ENCODE results near the gene TAB3.
"Not testable (repeated sequence)": the region's sequence is repeated elsewhere in the genome, so short reads cannot be mapped to it uniquely, and the experiment has no call there.

TAB3 gene

DNA sequence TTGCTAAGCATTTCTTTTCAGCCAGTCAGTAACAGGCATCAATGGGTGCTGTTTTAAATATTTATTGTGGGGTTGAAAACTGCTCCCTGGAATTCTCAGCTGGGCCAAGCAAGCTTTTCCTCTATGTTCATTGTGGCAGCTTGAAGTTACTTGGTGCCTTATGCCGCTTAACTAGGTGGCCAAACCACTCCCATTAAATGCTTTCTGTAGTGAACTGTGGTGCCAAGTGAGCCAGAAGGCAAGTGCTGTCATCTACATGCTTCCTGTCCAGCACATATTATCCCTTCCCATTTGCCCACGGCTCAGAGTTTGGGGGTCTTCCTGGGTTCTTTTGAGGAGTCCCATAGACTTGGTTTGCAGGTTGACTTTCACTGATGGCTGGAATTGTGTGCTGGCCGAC, 64.8 kb downstream of the TAB3 start:
- Histone ChIP-seq H3K4me3 (ENCODE audit: low read length) (no peak overlapping the region), H2AFZ (ENCODE audit: low read depth, low read length) (no peak overlapping the region), H3K9me3 (ENCODE audit: low read length) (no peaks in the 10 kb centered on the region), H3K27me3 (ENCODE audit: insufficient read depth, low read length) (no peaks in the 10 kb centered on the region), H3K36me3 (ENCODE audit: insufficient read depth, low read length) (no peaks in the 10 kb centered on the region), H3K4me1 (ENCODE audit: insufficient read depth, low read length) (no peaks in the 10 kb centered on the region)

DNA sequence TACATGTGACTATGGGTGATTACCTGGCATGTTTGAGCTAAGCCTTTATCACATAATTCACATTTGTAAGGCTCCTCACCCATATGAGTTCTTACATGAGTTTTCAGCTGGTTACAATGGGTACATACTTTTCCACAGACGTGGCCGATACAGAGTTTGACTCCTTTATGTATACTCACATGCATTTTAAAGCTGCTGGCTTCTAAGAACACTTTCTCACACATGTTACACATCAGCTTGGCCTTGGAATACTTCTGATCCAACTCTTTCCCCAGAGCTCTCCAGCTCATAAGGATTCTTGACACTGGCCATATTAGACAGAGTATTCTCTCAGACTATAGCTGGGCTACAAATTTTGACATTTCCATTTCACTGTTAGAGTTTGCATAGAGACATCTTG, 66.3 kb downstream of the TAB3 start:
- no peak overlapping the region for H3K4me3 ChIP-seq (ENCODE audit: low read length)
- H2AFZ ChIP-seq (ENCODE audit: low read depth, low read length), result no peak overlapping the region
- no peaks in the 10 kb centered on the region for H3K4me1 ChIP-seq (ENCODE audit: insufficient read depth, low read length)
- H3K27me3 ChIP-seq (ENCODE audit: insufficient read depth, low read length), result no peaks in the 10 kb centered on the region
- no peaks in the 10 kb centered on the region for H3K36me3 ChIP-seq (ENCODE audit: insufficient read depth, low read length)
- no peaks in the 10 kb centered on the region for H3K9me3 ChIP-seq (ENCODE audit: low read length)

DNA sequence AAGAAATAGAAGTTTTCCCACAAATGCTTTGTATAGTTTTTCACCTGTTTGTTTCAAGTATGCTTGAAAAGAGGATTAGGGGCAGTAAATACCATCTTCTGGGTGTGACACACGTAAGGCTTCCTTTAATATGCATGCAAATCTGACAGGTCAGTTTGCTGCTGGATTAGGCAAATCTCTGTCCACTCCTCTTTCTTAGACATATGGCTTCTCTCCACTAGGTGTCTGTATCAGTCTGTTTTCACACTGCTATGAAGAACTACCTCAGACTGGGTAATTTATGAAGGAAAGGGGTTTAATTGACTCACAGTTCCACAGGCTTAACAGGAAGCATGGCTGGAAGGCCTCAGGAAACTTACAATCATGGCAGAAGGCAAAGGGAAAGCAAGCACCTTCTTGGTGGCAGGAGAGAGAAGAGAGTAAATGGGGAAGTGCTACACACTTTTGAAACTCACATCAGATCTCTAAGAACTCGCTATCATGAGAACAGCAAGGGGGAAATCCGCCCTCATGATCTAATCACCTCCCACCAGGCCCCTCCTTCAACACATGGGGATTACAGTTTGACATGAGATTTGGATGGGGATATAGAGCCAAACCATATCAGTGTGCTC, 66.9 kb downstream of the TAB3 start:
- Histone ChIP-seq H3K4me1 (ENCODE audit: insufficient read depth, low read length) (no peaks in the 10 kb centered on the region), H3K36me3 (ENCODE audit: insufficient read depth, low read length) (no peaks in the 10 kb centered on the region), H3K9me3 (ENCODE audit: low read length) (no peaks in the 10 kb centered on the region)

DNA sequence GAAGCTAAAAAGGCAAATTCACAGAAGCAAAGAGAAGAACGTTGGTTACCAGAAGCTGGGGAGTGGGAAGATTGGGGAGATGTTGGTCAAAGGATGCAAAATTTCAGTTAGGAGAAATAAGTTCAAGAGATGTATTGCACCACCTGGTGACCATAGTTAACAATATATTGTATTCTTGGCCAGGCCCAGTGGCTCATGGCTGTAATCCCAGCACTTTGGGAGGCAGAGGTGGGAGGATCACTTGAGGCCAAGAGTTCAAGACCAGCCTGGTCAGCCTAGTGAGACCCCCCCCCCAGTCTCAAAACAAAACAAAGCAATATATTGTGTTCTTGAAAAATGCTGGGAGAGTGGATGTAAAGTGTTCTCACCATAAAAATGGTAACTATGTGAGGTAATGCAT, 67.9 kb downstream of the TAB3 start:
- Histone ChIP-seq H3K9me3 (ENCODE audit: low read length) (no peaks in the 10 kb centered on the region), H2AFZ (ENCODE audit: low read depth, low read length) (no peak overlapping the region)

More for the DNA sequence above, 66.9 kb downstream of the TAB3 start:
- H2AFZ ChIP-seq (ENCODE audit: low read depth, low read length), result no peak overlapping the region
- H3K4me3 ChIP-seq (ENCODE audit: low read length), result no peak overlapping the region
- no peaks in the 10 kb centered on the region for H3K27me3 ChIP-seq (ENCODE audit: insufficient read depth, low read length)

DNA sequence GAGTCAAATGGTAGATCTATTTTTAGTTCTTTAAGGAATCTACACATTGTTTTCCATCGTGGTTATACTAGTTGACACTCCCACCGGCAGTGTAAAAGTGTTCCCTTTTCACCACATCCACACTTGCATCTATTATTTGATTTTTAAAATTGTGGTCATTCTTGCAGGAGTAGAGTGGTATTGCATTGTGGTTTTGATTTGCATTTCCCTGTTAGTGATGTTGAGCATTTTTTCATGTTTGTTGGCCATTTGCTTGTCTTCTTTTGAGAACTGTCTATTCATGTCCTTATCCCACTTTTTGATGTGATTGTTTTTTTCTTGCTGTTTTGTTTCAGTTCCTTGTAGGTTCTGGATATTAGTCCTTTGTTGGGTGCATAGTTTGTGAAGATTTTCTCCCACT, 70.0 kb downstream of the TAB3 start:
- Histone ChIP-seq H3K4me1 (ENCODE audit: insufficient read depth, low read length) (no peaks in the 10 kb centered on the region), H3K9me3 (ENCODE audit: low read length) (no peaks in the 10 kb centered on the region), H2AFZ (ENCODE audit: low read depth, low read length) (no peak overlapping the region), H3K27me3 (ENCODE audit: insufficient read depth, low read length) (no peaks in the 10 kb centered on the region), H3K4me3 (ENCODE audit: low read length) (no peak overlapping the region), H3K36me3 (ENCODE audit: insufficient read depth, low read length) (no peaks in the 10 kb centered on the region)

More for the DNA sequence above, 67.9 kb downstream of the TAB3 start:
- Histone ChIP-seq H3K36me3 (ENCODE audit: insufficient read depth, low read length) (no peaks in the 10 kb centered on the region), H3K4me3 (ENCODE audit: low read length) (no peak overlapping the region), H3K27me3 (ENCODE audit: insufficient read depth, low read length) (no peaks in the 10 kb centered on the region), H3K4me1 (ENCODE audit: insufficient read depth, low read length) (no peaks in the 10 kb centered on the region)

DNA sequence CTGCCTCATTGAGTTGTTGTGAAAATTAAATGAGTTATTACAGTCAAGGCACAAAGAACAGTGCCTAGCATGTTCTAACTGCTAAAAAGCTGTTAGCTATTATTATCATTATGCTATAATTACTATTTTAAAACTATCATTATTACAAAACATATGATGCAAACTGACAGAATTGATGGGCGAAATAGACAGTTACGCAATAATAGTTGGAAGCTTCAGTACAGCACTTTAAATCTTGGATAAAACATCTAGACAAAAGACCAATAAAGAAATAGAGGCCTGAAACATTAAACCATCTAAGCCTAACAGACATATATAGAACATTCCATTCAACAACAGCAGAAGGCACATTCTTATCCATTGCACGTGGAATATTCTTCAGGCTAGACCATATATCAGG, 73.0 kb downstream of the TAB3 start:
- H3K36me3 ChIP-seq (ENCODE audit: insufficient read depth, low read length), result no peaks in the 10 kb centered on the region
- no peaks in the 10 kb centered on the region for H3K4me1 ChIP-seq (ENCODE audit: insufficient read depth, low read length)
- no peaks in the 10 kb centered on the region for H3K9me3 ChIP-seq (ENCODE audit: low read length)
- H3K4me3 ChIP-seq (ENCODE audit: low read length), result no peak overlapping the region
- no peak overlapping the region for H2AFZ ChIP-seq (ENCODE audit: low read depth, low read length)
- no peaks in the 10 kb centered on the region for H3K27me3 ChIP-seq (ENCODE audit: insufficient read depth, low read length)

DNA sequence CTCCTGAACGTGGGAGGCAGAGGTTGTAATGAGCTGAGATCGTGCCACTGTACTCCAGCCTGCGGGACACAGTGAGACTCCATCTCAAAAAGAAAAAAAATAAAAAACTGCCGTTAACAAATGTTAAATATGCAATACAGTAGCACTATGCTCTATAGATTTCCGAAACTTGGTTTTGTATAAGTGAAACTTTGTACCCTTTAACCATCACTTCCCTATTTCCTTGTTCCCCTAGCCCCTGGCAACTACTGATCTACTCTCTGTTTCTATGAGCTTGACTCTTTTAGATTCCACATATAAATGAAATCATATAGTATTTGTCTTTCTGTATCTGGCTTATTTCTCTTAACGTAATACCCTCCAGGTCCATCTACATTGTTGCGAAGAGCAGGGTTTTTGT, 74.1 kb downstream of the TAB3 start:
- H3K4me1 ChIP-seq (ENCODE audit: insufficient read depth, low read length), result no peaks in the 10 kb centered on the region
- no peaks in the 10 kb centered on the region for H3K27me3 ChIP-seq (ENCODE audit: insufficient read depth, low read length)
- H3K9me3 ChIP-seq (ENCODE audit: low read length), result no peaks in the 10 kb centered on the region
- no peak overlapping the region for H2AFZ ChIP-seq (ENCODE audit: low read depth, low read length)
- no peaks in the 10 kb centered on the region for H3K36me3 ChIP-seq (ENCODE audit: insufficient read depth, low read length)
- no peak overlapping the region for H3K4me3 ChIP-seq (ENCODE audit: low read length)

DNA sequence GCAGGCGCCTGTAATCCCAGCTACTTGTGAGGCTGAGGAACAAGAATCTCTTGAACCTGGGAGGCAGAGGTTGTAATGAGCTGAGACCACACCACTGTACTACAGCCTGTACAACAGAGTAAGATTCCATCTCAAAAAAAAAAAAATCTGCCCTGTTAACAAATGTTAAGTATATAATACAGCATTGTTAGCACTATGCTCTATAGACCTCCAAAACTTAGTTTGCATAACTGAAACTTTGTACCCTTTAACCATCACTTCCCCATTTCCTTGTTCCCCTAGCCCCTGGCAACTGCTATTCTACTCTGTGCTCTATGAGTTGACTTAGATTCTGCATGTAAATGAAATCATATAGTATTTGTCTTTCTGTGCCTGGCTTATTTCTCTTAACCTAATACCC, 76.7 kb downstream of the TAB3 start:
- H3K4me3 ChIP-seq (ENCODE audit: low read length), result no peak overlapping the region
- H2AFZ ChIP-seq (ENCODE audit: low read depth, low read length), result no peak overlapping the region
- no peaks in the 10 kb centered on the region for H3K27me3 ChIP-seq (ENCODE audit: insufficient read depth, low read length)
- no peaks in the 10 kb centered on the region for H3K36me3 ChIP-seq (ENCODE audit: insufficient read depth, low read length)
- H3K4me1 ChIP-seq (ENCODE audit: insufficient read depth, low read length), result no peaks in the 10 kb centered on the region
- H3K9me3 ChIP-seq (ENCODE audit: low read length), result no peaks in the 10 kb centered on the region

DNA sequence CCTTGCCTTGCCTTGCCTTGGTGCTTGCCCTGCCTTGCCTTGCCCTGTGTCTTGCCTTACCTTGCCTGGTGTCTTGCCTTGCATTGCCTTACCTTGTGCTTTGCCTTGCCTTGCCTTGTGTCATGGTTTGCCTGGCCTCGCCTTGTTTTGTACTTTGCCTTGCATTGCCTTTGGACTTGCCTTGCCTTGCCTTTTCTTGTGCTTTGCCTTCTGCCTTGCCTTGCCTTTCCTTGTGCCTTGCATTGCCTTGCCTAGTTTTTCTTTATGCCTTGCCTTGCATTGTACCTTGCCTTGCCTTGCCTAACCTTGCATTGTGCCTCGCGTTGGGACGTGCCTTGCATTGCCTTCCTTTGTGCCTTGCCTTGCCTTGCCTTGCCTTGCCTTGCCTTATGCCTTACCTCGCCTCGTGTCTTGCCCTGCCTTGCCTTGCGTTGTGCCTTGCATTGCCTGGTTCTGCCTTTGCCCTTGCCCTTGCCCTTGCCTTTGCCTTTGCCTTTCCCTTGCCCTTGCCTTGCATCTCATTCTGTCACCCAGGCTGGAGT, 82.8 kb downstream of the TAB3 start:
- no peaks in the 10 kb centered on the region for H3K4me1 ChIP-seq (ENCODE audit: insufficient read depth, low read length)
- H3K9me3 ChIP-seq (ENCODE audit: low read length), result no peaks in the 10 kb centered on the region
- no peaks in the 10 kb centered on the region for H3K36me3 ChIP-seq (ENCODE audit: insufficient read depth, low read length)
- H2AFZ ChIP-seq (ENCODE audit: low read depth, low read length), result no peak overlapping the region
- H3K4me3 ChIP-seq (ENCODE audit: low read length), result no peak overlapping the region
- H3K27me3 ChIP-seq (ENCODE audit: insufficient read depth, low read length), result no peaks in the 10 kb centered on the region

DNA sequence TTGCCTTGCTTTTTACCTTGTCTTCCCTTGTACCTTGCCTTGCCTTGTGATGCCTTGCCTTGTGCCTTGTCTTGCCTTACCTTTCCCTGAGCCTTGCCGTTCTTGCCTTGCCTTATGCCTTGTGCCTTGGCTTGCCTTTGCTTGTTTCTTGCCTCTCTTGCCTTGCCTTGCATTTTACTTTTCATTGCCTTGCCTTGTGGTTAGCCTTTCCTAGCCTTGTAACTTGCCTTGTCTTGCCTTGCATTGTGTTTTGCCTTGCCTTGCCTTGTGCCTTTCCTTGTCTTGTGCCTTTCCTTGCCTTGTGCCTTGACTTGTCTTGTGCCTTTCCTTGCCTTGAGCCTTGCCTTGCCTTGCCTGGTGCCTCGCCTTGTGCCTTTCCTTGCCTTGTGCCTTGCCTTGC, 84.6 kb downstream of the TAB3 start:
- Histone ChIP-seq H3K4me3 (ENCODE audit: low read length) (no peak overlapping the region), H3K4me1 (ENCODE audit: insufficient read depth, low read length) (no peaks in the 10 kb centered on the region), H2AFZ (ENCODE audit: low read depth, low read length) (no peak overlapping the region), H3K27me3 (ENCODE audit: insufficient read depth, low read length) (no peaks in the 10 kb centered on the region), H3K36me3 (ENCODE audit: insufficient read depth, low read length) (no peaks in the 10 kb centered on the region), H3K9me3 (ENCODE audit: low read length) (no peaks in the 10 kb centered on the region)

DNA sequence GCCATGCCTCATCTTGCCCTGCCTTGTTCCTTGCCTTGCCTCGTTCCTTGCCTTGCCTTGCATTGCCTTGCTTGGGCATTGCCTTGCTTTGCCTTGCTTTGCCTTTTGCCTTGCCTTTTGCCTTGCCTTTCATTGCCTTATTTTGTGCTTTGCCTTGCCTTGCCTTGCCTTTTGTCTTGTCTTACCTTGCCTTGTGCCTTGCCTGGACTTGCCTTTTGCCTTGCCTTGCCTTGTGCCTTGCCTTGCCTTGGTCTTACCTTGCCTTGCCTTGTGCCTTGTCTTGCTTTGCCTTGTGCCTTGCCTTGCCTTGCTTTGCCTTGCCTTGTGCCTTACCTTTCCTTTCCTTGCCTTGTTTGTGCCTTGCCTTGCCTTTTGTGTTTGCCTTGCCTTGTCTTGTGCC, 88.2 kb downstream of the TAB3 start:
- no peaks in the 10 kb centered on the region for H3K36me3 ChIP-seq (ENCODE audit: insufficient read depth, low read length)
- H2AFZ ChIP-seq (ENCODE audit: low read depth, low read length), result no peak overlapping the region

DNA sequence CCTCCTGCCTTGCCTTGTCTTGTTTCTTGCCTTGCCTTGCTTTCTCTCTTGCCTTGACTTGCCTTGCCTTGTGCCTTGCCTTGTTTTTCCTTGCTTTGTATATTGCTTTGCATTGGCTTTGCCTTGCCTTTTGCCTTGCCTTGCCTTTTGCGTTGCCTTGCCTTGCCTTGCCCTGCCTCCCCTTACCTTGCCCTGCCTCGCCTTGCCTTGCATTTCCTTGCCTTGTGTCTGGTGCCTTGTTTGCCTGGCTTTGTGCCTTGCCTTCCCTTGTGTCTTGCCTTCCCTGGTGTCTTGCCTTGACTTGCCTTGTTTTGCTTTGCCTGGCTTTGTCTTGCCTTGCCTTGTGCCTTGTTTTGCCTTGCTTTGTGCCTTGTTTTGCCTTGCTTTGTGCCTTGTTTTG, 89.7 kb downstream of the TAB3 start:
- Histone ChIP-seq H3K27me3 (ENCODE audit: insufficient read depth, low read length) (no peaks in the 10 kb centered on the region), H3K36me3 (ENCODE audit: insufficient read depth, low read length) (no peaks in the 10 kb centered on the region), H2AFZ (ENCODE audit: low read depth, low read length) (no peak overlapping the region), H3K9me3 (ENCODE audit: low read length) (no peaks in the 10 kb centered on the region), H3K4me3 (ENCODE audit: low read length) (no peak overlapping the region), H3K4me1 (ENCODE audit: insufficient read depth, low read length) (no peaks in the 10 kb centered on the region)

More for the DNA sequence above, 88.2 kb downstream of the TAB3 start:
- H3K27me3 ChIP-seq (ENCODE audit: insufficient read depth, low read length), result no peaks in the 10 kb centered on the region
- no peaks in the 10 kb centered on the region for H3K4me1 ChIP-seq (ENCODE audit: insufficient read depth, low read length)
- H3K9me3 ChIP-seq (ENCODE audit: low read length), result no peaks in the 10 kb centered on the region
- no peak overlapping the region for H3K4me3 ChIP-seq (ENCODE audit: low read length)

DNA sequence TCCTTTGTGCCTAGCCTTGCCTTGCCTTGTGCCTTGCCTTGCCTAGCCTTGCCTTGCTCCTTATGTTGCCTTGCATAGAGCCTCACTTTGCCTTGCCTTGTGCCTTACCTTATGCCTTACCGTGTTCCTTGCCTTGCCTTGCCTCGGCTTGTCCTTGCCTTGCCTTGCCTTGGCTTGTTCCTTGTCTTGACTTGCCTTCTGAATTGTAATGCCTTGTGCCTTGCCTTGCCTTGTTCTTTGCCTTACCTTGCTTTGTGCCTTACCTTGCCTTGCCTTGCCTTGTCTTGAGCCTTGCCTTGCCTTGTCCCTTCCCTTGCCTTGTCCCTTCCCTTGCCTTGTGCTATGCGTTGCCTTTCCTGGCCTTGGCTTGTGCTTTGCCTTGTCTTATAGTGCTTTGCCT, 90.2 kb downstream of the TAB3 start:
- H3K36me3 ChIP-seq (ENCODE audit: insufficient read depth, low read length), result no peaks in the 10 kb centered on the region
- no peak overlapping the region for H2AFZ ChIP-seq (ENCODE audit: low read depth, low read length)
- H3K9me3 ChIP-seq (ENCODE audit: low read length), result no peaks in the 10 kb centered on the region
- no peak overlapping the region for H3K4me3 ChIP-seq (ENCODE audit: low read length)
- H3K4me1 ChIP-seq (ENCODE audit: insufficient read depth, low read length), result no peaks in the 10 kb centered on the region
- H3K27me3 ChIP-seq (ENCODE audit: insufficient read depth, low read length), result no peaks in the 10 kb centered on the region

DNA sequence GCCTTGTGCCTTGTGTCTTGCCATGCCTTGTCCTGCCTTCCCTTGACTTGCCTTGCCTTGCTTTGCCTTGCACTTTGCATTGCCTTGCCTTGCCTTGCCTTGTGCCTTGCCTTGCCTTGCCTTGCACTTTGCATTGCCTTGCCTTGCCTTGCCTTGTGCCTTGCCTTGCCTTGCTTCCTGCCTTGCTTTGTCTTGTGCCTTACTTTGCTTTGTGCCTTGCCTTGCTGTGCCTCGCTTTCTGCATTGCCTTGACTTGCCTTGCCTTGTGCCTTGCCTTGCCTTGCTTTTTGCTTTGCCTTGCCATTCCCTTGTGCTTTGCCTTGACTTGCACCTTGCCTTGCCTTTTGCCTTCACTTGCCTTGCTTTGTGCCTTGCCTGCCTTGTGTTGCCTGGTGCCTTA, 91.8 kb downstream of the TAB3 start:
- not testable (repeated sequence) for H3K36me3 ChIP-seq (ENCODE audit: insufficient read depth, low read length); H3K4me3 ChIP-seq (ENCODE audit: low read length); H3K4me1 ChIP-seq (ENCODE audit: insufficient read depth, low read length); H2AFZ ChIP-seq (ENCODE audit: low read depth, low read length); H3K27me3 ChIP-seq (ENCODE audit: insufficient read depth, low read length); H3K9me3 ChIP-seq (ENCODE audit: low read length)

Data from neuron (in vitro differentiated cells).